Activated T-helper 17 cell treated with anti-CD3 and anti-CD28 coated beads, Interleukin-2, amount 50 U/mL, for 72 hours (primary cell): ENCODE results near the gene FBXL19. TPM values are rescaled to one million over a fixed set of nuclear protein-coding genes. Genes with fewer than 3 reads are reported as not detected.

Experiments used
- ATAC-seq: fragments of 150-1000 bp; cut with Tn5 transposase; replicated peaks from 2 replicates; pipeline ENCODE4 v1.10.0; 2021; ENCODE audit warnings: mild to moderate bottlenecking, moderate library complexity
- H3K27ac Mint-ChIP-seq: one replicate; pipeline ENCODE4 v1.8.0; 2022; ENCODE audit warnings: mixed read lengths
- H3K27me3 Mint-ChIP-seq: one replicate; pipeline ENCODE4 v1.8.0; 2022; ENCODE audit warnings: mixed read lengths
- H3K36me3 Mint-ChIP-seq: one replicate; pipeline ENCODE4 v1.8.0; 2022; ENCODE audit warnings: low read depth, mild to moderate bottlenecking, mixed read lengths
- H3K4me1 Mint-ChIP-seq: one replicate; pipeline ENCODE4 v1.8.0; 2022; ENCODE audit warnings: mixed read lengths
- H3K4me3 Mint-ChIP-seq: one replicate; pipeline ENCODE4 v1.8.0; 2022; ENCODE audit warnings: mild to moderate bottlenecking, mixed read lengths
- H3K9me3 Mint-ChIP-seq: one replicate; pipeline ENCODE4 v1.8.0; 2022; ENCODE audit warnings: mixed read lengths
- total RNA-seq, 2 donors: library from RNA; stranded (reverse); gene quantifications; one replicate each; pipeline ENCODE4 v1.2.3, GENCODE V29; 2022

FBXL19 gene
- total RNA-seq, 2 donors from 2014 or later, result 32.2 to 40.7 TPM

- Mint-ChIP-seq H3K4me1 (peaks cover 11% of the 10 kb centered on the region), H3K27me3 (no peaks in the 10 kb centered on the region), H3K36me3 (peaks cover 16% of the 10 kb centered on the region), H3K9me3 (no peaks in the 10 kb centered on the region), H3K4me3 (peak overlapping the region; percentile 97), H3K27ac (peak overlapping the region; percentile 99)
- ATAC-seq, result peak; percentile 87
Observed at GRCh38 chr16:30922960-30923535, 324 bp upstream of the FBXL19 start.

DNA sequence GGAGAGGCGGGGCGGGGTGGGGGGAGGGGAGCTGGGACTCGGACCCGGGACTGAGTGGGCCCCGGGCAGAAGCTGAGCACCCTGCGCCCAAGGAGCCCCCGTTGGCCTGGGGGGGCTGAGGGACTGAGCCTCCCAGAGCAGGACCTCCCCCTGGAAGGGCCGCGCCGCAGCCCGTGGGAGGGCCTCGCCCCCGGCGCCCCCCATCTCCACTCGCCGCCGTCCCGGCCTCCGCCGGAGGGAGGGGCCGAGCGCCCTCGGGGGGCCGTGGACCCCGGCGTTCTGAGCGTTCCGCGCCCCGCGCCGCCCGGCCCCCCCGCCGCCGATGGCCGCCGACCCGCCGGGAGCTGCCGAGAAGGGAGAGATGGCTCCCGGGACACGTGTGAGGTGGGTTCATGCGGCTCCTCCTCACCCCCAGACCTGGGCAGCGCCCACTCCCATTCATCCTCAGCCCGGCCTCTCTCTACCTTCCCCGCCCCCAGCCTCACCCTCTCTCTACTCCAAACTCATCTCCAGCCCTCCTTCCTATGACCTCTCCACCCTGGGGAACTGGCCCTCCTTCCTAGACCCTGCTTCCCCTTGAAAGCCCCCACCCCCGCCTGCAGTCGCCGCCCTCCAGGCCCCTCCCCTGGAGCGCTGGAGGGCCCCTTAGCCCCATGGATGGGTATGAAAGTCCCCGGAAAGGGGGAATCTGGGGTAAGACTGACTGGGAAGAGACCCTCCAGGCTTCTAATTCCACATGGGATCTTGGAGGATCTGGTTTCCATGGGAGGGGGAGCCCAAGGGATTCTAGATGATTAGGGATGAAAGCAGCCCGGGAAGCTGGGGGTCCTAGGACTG lies 922 bp downstream of the FBXL19 start:
- Mint-ChIP-seq H3K9me3 (no peaks in the 10 kb centered on the region), H3K27ac (peak overlapping the region; percentile 78), H3K27me3 (no peaks in the 10 kb centered on the region), H3K4me1 (peaks cover 11% of the 10 kb centered on the region), H3K36me3 (peaks cover 16% of the 10 kb centered on the region), H3K4me3 (peak overlapping the region; percentile 67)
- no peak for ATAC-seq

DNA sequence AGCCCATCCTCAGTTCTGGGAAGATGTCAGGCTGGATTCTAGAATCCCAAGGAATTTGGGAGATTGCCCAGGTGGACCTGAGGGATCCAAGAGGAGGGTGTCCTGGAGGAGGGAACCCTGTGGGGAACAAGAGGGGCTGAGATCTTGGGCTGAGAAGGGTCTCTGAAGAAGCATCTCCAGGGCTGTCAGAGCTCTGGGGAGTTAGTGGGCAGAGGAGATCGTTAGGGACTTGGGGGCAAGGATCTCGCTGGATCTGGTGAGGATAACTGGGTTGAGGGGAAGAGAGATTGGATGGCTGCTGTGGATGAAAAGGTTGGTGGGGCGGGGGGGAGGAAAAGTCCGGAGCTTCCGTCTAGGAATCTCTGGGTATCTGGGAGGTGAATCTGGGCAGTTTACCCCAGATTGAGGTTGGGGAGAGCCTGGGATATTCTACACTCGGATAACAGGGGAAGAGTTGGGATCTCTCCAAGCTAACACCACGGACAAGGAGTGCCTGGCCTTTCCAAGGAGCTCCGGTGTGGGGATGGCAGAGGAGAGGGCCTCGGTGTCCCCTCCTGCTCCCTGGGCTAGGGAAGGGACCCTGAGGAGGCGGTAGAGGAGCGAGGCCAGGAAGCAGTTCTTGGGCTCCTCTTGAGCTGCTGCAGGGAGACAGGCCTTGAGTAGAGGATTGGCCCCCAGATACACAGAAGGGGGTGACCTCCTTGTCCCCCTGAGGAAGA lies 1.7 kb downstream of the FBXL19 start:
- peaks cover 16% of the 10 kb centered on the region for H3K36me3 Mint-ChIP-seq
- peak overlapping the region; percentile 78 for H3K27ac Mint-ChIP-seq
- H3K4me1 Mint-ChIP-seq, result peaks cover 11% of the 10 kb centered on the region
- no peaks in the 10 kb centered on the region for H3K27me3 Mint-ChIP-seq
- no peaks in the 10 kb centered on the region for H3K9me3 Mint-ChIP-seq
- no peak for ATAC-seq
- H3K4me3 Mint-ChIP-seq, result peak overlapping the region; percentile 67

GRCh38 chr16:30925632-30925987 lies 2.2 kb downstream of the FBXL19 start:
- no peak for ATAC-seq
- no peak overlapping the region for H3K27ac Mint-ChIP-seq
- H3K9me3 Mint-ChIP-seq, result no peaks in the 10 kb centered on the region
- peaks cover 20% of the 10 kb centered on the region for H3K36me3 Mint-ChIP-seq
- H3K4me3 Mint-ChIP-seq, result no peak overlapping the region
- H3K4me1 Mint-ChIP-seq, result peaks cover 11% of the 10 kb centered on the region
- H3K27me3 Mint-ChIP-seq, result no peaks in the 10 kb centered on the region

- ATAC-seq, result no peak
- no peak overlapping the region for H3K27ac Mint-ChIP-seq
- no peaks in the 10 kb centered on the region for H3K9me3 Mint-ChIP-seq
- peaks cover 25% of the 10 kb centered on the region for H3K36me3 Mint-ChIP-seq
- no peak overlapping the region for H3K4me3 Mint-ChIP-seq
- H3K27me3 Mint-ChIP-seq, result no peaks in the 10 kb centered on the region
- peaks cover 11% of the 10 kb centered on the region for H3K4me1 Mint-ChIP-seq
Observed at GRCh38 chr16:30925995-30926811, 2.8 kb downstream of the FBXL19 start.

DNA sequence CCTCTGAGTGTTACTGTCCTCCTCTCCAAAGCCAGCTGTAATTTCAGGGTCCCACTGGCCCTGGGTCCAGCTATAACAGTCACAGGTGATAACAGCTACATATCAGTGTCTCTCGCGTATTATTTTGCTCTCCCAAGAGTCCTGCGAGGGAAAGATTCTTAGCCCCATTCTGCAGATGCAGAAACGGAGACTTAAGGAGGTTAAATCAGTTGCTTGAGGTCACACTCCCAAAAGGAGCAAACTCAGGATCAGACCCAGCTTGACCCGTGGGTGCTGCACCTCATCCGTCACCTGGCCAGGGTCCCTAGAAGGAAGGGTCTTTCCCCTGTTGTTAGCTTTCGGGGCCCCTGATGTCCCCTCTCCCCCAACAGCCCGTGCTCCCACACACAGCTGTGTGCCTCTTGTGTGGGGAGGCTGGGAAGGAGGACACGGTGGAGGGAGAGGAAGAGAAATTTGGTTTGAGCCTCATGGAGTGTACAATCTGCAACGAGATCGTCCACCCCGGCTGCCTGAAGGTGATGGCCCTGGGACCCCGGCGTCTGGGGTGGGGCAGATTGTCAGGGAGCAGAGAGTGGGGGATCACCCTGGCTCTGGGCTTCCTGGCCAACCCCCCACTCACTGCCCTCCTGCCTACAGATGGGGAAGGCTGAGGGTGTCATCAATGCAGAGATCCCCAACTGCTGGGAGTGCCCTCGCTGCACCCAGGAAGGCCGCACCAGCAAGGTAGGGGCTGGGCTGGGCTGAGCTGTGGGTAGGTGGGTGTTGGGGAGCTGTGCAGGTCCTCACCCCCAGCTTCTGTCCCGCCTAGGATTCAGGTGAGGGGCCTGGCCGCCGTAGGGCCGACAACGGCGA lies 3.8 kb downstream of the FBXL19 start:
- no peak overlapping the region for H3K27ac Mint-ChIP-seq
- H3K4me3 Mint-ChIP-seq, result no peak overlapping the region
- peaks cover 11% of the 10 kb centered on the region for H3K4me1 Mint-ChIP-seq
- peaks cover 30% of the 10 kb centered on the region for H3K36me3 Mint-ChIP-seq
- ATAC-seq, result no peak
- H3K27me3 Mint-ChIP-seq, result no peaks in the 10 kb centered on the region
- H3K9me3 Mint-ChIP-seq, result no peaks in the 10 kb centered on the region

DNA sequence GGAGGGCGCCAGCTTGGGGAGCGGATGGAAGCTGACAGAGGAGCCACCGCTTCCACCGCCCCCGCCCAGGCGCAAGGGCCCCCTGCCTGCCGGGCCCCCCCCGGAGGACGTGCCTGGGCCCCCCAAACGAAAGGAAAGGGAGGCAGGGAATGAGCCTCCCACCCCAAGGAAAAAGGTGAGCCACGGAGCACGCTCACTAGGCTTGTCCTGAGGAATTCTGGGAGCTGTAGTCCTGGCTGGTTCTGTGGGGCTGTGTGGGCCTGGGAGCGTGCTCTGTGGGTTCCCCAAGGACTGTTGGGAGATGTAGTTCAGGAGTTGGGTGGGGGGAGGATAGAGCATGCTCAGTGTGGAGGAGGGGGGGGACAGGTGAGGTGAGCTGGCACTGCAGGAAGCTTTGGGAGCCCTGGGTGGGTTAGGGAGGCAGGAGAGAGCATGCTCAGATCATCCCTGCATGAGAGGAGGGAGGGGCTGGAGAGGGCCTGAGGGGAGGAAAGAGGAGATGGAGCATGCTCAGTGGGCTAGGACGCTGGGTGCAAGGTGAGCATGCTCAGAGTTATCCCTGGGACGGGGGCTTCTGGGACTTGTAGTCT lies 4.5 kb downstream of the FBXL19 start:
- no peak overlapping the region for H3K27ac Mint-ChIP-seq
- H3K9me3 Mint-ChIP-seq, result no peaks in the 10 kb centered on the region
- H3K27me3 Mint-ChIP-seq, result no peaks in the 10 kb centered on the region
- ATAC-seq, result no peak
- peaks cover 37% of the 10 kb centered on the region for H3K36me3 Mint-ChIP-seq
- peaks cover 11% of the 10 kb centered on the region for H3K4me1 Mint-ChIP-seq
- no peak overlapping the region for H3K4me3 Mint-ChIP-seq

GRCh38 chr16:30928390-30928789 lies 5.0 kb downstream of the FBXL19 start:
- Mint-ChIP-seq H3K27ac (no peak overlapping the region), H3K4me1 (peaks cover 11% of the 10 kb centered on the region), H3K27me3 (no peaks in the 10 kb centered on the region), H3K4me3 (no peak overlapping the region), H3K9me3 (no peaks in the 10 kb centered on the region), H3K36me3 (peaks cover 35% of the 10 kb centered on the region)
- no peak for ATAC-seq

DNA sequence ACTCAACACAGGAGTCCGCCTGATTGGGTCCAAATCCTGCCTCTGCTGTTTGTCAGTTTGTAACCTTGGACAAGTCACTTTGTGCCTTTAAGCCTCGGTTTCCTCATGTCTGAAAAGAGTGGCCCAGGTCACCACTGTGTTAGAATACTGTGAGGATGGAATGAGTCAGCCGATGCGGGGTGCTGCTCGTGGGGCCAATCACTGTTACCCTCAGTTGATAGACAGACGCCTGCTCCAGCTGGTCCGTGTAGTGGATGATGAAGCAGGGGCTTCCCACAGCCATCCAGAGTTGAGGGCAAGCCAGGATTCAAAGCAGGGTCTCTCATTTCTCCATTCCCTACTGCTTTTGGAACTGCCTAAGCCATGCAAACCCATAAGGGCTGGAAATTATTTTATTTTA lies 5.8 kb downstream of the FBXL19 start:
- Mint-ChIP-seq H3K36me3 (peaks cover 35% of the 10 kb centered on the region), H3K27me3 (no peaks in the 10 kb centered on the region), H3K9me3 (no peaks in the 10 kb centered on the region), H3K4me3 (no peak overlapping the region), H3K27ac (no peak overlapping the region), H3K4me1 (peaks cover 11% of the 10 kb centered on the region)
- ATAC-seq, result peak; percentile 47

- Mint-ChIP-seq H3K27me3 (no peaks in the 10 kb centered on the region), H3K4me3 (no peak overlapping the region), H3K4me1 (peaks cover 15% of the 10 kb centered on the region), H3K9me3 (no peaks in the 10 kb centered on the region), H3K36me3 (peaks cover 39% of the 10 kb centered on the region), H3K27ac (no peak overlapping the region)
- ATAC-seq, result no peak
Observed at GRCh38 chr16:30930160-30930571, 6.8 kb downstream of the FBXL19 start.

DNA sequence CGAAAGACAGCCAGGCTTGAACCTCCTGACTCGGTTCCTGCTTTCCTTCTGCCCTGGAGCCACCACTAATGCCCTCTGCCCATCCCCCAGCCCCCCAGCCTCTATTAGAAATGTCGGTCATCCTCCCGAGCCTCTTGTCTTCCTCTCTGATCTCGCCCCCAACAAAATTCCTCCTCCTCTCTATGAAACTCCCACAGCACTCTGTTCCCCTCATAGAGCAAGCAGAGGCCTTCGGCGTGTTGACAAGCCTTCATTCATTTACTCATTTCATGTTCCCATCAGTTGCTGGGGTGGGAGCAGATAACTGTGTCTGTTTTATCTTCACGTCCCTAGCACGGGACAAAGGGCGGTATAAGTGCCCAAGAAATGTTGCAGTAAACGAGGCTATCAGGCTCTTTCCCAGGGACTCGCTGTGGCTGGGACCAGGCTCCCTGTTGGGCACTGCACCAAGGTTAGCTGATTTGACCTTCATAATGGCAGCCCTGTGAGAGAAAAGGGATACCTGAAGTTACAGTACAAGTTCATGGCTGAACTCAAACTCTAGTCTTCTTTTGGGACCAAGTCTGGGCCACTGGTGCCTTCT lies 7.8 kb downstream of the FBXL19 start:
- Mint-ChIP-seq H3K9me3 (no peaks in the 10 kb centered on the region), H3K27me3 (no peaks in the 10 kb centered on the region), H3K27ac (no peak overlapping the region), H3K4me3 (no peak overlapping the region), H3K4me1 (peaks cover 16% of the 10 kb centered on the region), H3K36me3 (peaks cover 42% of the 10 kb centered on the region)
- ATAC-seq, result no peak

- no peak overlapping the region for H3K4me3 Mint-ChIP-seq
- peak overlapping the region; percentile 37 for H3K27ac Mint-ChIP-seq
- no peaks in the 10 kb centered on the region for H3K9me3 Mint-ChIP-seq
- H3K4me1 Mint-ChIP-seq, result peaks cover 17% of the 10 kb centered on the region
- H3K36me3 Mint-ChIP-seq, result peaks cover 58% of the 10 kb centered on the region
- no peaks in the 10 kb centered on the region for H3K27me3 Mint-ChIP-seq
- ATAC-seq, result peak; percentile 77
Observed at GRCh38 chr16:30934827-30935557, 11.6 kb downstream of the FBXL19 start.
